ENCODE data around the gene BOLA1. TPM values are rescaled to one million over a fixed set of nuclear protein-coding genes. Genes with fewer than 3 reads are reported as not detected.

Gene BOLA1, protein sequence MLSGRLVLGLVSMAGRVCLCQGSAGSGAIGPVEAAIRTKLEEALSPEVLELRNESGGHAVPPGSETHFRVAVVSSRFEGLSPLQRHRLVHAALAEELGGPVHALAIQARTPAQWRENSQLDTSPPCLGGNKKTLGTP
- polyA plus RNA-seq = 2.4 and 8.4 TPM in 2 replicates

DNA sequence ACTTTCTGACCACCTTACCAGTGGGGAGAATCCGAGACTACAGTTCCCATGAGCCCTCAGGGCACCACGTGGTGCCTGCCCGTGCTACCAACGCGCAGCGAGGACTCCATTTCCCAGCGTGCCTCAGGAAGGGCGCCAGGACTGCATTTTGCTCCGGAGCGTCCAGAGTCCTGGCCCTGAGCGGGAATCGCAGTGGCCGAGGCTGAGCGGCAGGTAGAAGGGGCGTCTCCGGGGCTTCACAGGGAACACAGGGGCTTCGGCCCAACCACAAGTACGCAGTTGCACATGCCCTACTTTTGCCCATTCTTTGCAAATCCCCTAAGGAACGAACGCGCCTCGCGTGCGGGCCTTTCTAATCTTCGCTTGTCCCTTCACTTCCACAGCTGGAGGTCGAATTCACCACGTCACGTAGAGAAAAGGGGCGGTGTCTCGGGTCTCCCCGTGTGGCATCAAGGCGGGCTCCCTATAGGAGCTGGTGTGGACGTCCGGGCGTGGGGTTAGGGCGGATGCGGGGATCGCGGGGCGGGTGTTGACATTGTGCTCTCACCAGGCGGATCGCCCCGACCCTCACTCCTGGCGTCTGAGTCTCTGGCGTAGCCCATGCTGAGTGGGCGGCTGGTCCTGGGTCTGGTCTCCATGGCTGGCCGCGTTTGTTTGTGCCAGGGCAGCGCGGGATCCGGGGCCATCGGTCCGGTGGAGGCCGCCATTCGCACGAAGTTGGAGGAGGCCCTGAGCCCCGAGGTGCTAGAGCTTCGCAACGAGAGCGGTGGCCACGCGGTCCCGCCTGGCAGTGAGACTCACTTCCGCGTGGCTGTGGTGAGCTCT, at the start of gene BOLA1:
Gene BOLA1 (plus strand): TSS at position 109 of the 825 bp plus-strand sequence. CDS start 492 bp downstream, at position 601.

DNA sequence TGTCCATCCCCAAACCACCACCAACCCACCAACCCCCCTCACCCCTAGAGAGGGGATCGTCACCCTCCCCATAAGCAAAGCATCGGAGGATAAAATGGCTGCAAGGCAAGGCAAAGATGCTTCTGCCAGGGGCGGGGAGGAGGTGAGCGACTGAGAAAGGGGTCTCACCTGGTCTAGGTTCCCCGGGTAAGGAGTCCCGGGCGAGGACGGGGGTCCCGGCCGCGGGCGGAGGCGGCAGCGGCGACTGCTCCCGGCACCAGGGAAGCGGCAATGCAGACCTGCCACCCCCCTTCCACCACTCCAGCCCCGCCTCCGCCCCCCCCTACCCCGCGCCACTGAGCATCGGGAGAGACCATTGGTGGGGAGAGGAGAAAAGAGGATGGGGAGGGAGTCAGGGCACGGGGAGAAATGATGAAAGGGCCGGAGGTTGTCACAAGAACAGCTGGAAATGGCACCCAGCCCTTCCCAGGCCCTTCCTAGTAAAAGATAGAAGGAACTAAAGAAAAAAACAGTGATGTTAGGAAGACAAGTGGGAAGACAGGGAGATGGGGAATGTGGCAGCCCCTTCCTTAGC, 18.3 kb downstream of the BOLA1 start, which contains the start of gene SV2A:
Gene SV2A (minus strand): TSS at position 274 of the 574 bp plus-strand sequence. CDS start 4,004 bp downstream, outside the sequence.

DNA sequence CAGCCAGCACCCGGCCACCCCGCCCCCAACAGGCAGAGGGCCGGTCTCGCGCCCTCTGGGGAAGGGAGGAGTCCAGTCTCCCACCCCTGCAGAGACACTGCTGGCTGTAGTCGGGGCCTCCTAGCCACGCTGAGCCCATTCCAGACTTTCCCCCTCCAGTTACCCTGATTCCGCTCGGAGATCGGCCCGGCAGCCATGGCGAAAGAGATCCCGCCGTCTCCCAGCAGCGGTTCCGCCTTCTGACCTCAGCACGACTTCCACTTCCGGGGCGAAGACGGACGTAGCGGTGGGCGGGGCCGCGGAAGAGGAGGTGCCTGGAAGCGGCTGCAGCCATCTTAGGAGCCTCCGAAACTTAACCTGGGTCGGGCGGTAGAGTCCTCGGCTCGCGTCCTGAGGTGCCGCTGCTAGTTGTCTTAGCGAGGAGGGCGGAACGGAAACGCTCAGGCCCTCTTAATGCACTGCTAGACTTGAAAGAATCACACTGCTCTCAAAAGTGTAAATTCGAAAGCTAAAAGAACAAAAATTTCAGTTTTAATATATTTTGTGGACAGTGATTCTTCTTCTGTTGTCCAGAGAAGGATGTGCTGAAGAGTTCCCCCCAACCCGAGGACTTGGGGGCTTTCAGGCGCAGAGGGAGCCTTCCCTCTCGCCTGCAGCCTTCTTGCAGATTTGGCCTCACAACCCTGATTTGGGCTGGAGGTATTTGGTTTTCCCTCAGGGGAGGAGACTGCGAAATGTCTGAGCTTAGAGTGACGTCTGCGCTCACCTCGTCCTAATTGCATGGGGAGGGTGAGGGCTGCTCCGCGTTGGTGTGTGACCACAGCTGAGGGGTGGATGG, 28.4 kb downstream of the BOLA1 start, which contains the start of gene SF3B4:
Gene SF3B4 (minus strand): TSS at position 241 of the 838 bp plus-strand sequence. CDS start 44 bp downstream, at position 197.

DNA sequence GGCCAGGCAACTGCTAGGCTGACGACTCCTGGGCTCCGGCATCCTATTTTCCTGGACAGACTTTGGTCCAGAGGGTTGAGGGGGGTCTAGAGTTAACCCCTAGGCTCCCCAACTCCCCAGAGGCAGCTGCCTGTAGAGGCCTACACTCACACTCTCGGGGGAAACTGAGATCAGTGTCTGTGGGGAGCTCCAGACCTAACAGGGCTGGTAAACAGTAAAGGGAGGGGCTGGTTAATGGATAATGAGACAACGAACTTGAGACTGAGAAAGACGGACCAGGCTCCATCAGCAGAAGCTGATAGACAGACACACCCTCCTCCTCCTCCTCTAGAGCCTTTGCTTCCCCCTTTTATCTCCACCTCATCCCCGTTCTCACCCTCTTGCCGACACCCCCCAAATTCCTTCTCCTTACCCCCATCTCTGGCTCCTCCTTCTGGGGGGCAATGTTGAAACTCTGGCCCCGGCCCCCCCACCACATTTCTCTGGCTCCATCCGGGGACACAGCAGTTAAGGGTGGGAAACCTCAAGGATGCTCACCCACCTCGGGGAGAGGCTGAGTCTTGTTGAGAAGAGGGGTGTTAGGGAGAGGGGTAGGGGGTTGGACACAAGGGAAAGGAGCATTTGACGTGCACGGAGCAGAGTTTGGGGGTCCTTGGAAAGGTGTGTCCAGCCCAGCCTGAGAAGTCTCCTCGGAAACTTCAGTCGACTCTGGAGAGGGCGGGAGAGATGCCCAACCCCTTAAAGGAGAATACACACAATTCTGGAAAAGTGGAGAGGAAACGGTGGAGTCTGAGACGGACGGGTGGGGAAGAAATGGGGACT, 37.0 kb downstream of the BOLA1 start, which contains the start of gene MTMR11:
Gene MTMR11 (minus strand): TSS at position 710 of the 822 bp plus-strand sequence. CDS start 232 bp downstream, at position 478.

Other genes with a start within 250 kb of the BOLA1 start
- gene FCGR1A, start 116.9 kb upstream of the BOLA1 start, polyA plus RNA-seq = 0.71 TPM in 1 of 2 replicates, not detected in the other
- 61.6 and 65.2 TPM in 2 replicates for gene SV2A, start 18.3 kb downstream of the BOLA1 start, polyA plus RNA-seq
- 6.4 and 9.4 TPM in 2 replicates for gene SF3B4, start 28.2 kb downstream of the BOLA1 start, polyA plus RNA-seq
- gene MTMR11, start 37.3 kb downstream of the BOLA1 start, polyA plus RNA-seq = 2.3 and 2.7 TPM in 2 replicates
- 3.5 and 3.9 TPM in 2 replicates for gene OTUD7B, start 111.2 kb downstream of the BOLA1 start, polyA plus RNA-seq
- gene VPS45, start 168.2 kb downstream of the BOLA1 start, polyA plus RNA-seq = 76.2 and 84.4 TPM in 2 replicates

All from Purkinje cell (primary cell).